ENCODE data around the gene TEX14.

Gene TEX14

GRCh38 chr17:58530655-58531054, 161.2 kb downstream of the TEX14 start:
- DNase-seq = peak in 5 of 56 donors; percentile 18 to 43 (median 36)

GRCh38 chr17:58529275-58529674, 162.6 kb downstream of the TEX14 start:
- DNase-seq = peak in 52 of 56 donors; percentile 21 to 87 (median 66)

GRCh38 chr17:58528443-58528842, 163.4 kb downstream of the TEX14 start:
- DNase-seq = no peak

- DNase-seq = peak in 54 of 56 donors; percentile 44 to 93 (median 80)
Observed at GRCh38 chr17:58527949-58528348, 163.9 kb downstream of the TEX14 start.

DNA sequence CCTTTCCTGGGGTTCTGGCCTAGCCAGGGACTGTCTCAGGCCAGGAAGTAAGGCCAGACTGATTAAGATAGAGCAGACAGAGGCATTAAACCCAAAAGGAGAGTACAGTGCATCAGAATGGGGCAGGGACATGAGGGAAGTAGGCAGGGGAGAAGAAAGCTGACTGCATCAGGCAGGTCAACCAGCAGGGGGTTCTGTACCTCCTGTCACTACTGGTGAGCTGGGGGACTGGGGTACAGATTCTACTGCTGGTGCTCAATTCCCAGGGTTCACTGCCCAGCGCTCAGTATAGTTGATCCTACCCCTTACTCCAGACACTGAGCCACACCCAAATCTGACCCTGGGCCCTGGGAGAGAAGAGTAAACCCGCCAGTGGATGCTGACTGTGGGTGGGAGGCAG, 164.5 kb downstream of the TEX14 start:
- peak in 10 of 56 donors; percentile 18 to 62 (median 38) for DNase-seq

DNA sequence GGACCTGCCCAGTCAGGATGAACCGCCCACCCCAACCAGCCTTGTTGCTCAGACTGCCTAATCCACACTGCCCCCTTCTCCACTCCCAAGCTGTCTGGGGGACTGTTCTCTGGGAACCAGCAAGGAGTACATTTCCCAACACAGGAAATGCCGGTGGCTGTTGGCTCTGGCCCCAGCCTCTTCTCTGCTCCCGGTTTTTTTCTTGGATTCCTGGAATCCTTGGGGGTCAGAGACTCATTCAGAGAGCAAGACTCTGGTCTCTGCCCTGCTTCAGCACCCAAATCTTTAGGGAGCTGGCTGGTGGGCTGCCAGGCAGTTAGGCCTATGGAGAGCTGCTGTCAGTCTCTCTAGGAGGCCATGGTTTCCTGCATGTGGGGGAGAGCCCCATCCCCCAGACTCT, 166.6 kb downstream of the TEX14 start:
- DNase-seq = no peak

DNA sequence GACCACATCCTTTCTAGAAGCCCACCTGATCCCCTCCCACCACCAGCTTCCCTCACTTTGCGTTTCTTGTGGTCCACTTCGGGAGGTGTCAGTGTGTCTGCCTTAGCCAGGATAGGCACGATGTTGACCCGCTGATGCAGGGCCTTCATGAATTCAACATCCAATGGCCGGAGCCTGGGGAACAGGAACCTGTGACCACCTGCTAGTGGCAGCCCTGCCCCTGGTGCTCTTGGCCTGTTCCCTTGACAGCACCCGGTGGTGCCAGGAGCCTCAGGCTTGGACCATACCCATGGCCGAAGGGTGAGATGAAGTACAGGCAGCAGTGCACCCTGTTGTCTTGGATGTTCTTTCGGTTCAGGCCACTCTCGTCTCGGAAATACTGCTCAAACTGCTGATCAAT, 170.2 kb downstream of the TEX14 start:
- no peak for DNase-seq

- peak in 2 of 56 donors; percentile 17 to 42 for DNase-seq
Observed at GRCh38 chr17:58520843-58521430, 170.9 kb downstream of the TEX14 start.

GRCh38 chr17:58517928-58518609, 173.8 kb downstream of the TEX14 start:
- DNase-seq = peak; percentile 92 to 100 (median 100)

DNA sequence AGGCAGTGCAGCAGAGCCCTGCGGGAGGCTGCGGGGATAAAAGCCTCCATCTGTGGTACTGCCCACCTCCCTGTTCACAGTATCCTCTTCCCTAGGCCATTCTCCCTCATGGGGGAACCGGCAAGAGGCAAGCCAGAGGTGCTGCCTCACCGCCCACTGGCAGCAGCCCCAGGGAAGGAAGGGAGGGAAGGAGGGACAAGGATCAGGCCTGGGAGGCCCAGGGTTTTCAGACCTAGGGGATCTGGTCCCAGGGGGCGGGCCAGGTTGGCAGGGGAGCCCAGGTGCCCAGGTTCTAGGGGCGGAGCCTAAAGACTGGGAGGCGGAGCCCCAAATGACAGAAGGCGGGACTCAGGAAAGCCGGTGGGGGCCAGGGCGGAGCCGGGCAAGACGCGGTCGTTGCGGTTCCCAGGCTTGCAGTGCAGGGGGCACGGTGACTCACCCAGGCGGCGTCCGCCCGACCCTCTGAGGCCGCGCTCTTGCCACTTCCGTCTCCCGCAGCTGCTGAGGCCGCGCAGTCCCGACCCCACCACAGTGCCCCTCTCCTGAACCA, 174.4 kb downstream of the TEX14 start:
- DNase-seq = no peak

DNA sequence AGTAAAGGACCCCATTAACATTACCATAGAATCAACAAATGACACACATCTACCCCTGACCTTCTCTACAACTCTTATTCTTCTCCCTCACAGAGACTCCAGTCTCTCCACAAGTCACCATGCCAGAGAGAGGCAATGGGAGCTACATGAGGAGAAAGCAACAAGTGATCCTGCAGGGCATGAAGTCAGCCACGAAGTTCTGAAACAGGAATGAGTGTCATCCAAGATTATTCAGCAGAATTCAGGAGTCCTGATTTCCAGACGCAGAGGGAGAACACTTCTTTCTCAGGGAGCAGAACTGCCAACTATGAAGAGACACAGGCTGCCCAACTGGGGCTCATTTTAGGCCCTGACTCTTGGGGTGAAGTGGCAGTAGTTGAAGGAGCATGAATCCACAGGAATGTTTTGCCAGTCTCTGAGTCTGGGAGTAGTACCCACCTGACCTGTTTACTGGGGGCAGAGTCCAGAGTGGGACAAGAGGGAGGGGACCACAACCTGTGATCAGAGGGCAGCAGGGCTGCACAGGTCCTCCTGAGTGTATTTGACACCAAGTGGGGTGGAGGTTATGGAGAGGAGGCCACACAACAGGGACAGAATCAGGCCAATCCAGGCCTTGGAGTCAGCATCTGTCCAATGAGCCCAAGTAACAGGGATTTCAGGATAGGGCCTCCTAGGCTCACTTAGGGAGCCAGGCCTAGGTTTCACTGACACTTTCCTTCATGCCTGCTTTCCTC, 175.0 kb downstream of the TEX14 start:
- DNase-seq = no peak

GRCh38 chr17:58515286-58515685, 176.6 kb downstream of the TEX14 start:
- no peak for DNase-seq

DNA sequence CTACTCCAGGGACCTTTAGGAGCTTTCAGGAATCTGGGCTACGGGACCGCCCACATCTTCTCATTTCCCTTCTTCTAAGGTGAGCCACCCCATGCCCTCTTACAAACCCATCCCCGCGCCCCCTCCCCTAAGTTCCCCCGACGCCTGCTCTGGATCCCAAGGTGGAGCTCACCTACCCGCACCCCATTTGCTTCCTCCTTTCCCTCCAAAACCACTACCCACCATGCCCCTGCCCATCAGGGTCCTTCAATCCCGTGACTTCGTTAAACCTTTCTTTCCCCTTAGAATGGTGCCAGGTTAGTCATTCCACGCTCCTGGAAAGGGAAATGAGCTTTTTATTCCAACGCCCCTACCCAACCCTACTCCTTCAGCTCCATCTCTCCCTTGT, 177.1 kb downstream of the TEX14 start:
- no peak for DNase-seq

DNA sequence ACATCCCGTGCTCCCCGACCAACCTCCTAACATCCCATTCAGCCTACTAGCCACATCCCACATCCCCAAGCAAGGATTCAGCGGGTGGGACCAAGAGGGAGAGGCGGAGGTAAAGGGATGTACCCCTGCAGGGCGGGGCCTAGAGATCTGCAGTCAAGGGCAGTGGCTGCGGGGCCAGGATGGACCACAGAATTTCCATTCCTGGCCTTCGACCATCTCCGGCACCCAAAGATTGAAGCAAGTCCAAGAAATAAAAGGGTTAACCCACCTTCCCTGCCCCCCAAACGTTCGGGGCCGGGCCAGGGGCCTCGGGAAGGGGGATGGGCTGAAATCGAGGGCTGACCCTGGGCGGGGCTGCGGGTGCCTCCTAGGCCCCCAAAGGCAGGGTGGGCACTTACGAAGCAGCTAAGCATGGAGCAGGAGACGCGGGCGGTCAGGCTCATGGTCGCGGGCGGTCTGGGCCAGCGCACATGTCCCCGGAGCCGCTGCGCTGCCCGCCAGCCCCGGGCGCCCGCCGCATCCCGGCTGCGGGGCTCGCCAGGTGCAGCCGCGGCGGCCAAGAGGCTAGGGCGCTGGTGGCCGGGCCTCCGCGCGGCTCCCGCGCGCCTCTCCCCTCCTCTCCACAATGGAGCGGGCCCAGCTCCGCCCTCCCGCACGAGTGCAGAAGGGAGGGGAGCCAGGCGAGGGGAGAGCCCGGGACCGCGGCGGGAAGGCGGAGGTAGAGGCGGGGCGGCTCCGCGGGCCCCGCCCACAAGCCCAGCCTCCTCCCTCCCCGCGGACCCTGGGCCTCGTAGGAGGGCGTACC, 177.7 kb downstream of the TEX14 start, which contains the start of gene MTMR4:
TSS of gene MTMR4 (minus strand) at position 674 of the 805 bp plus-strand sequence. CDS start at position 443, 231 bp downstream.
- peak in 47 of 56 donors; percentile 20 to 85 (median 62) for DNase-seq

GRCh38 chr17:58513267-58513964, 178.4 kb downstream of the TEX14 start:
- peak in 7 of 56 donors; percentile 43 to 70 (median 55) for DNase-seq

- no peak for DNase-seq
Observed at GRCh38 chr17:58510075-58510474, 181.8 kb downstream of the TEX14 start.

DNA sequence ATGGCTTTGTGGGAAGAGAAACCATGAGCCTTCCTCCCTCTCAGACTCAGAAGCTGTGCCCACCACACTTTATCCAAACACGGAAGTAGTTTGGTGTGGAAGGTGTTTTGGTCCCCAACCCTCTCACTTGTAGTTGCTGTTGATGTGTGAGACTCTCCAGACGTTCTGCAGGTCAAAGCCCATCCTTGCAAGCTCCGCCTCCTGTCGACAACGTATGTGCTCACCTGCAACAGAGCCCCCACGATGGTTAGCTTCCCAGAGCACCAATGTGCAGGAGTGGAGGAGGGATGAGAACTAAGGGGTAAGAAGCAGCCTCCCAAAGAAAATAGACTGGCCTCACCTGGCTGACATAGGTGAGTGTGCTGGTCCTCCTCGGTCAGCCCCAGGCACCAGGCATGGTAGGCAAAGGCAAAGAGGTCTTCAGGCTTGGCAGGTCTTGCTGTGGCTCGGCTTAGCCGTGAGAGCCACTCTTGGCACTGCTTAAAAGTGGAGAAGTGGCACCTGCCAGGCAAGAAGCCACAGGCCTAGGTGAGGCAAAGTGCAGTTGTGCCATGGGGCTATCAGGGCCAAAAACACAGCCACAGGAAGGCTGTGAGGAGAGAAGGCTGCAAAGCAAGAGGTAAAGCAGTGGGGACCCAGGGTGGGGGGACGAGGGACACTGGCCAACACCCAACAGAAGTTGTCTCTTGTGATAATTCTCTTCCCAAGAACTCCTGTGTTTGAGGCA, 183.3 kb downstream of the TEX14 start:
- no peak for DNase-seq

- no peak for DNase-seq
Observed at GRCh38 chr17:58507123-58507634, 184.7 kb downstream of the TEX14 start.

Data from amygdala (tissue), 56 donors.